ENCODE results near the gene CENPU. TPM values are rescaled to one million over a fixed set of nuclear protein-coding genes. Genes with fewer than 3 reads are reported as not detected.

Gene CENPU
- total and polyA plus RNA-seq, 2 of the 8 experiments (the other 6 are each of a cell fraction or from before 2014, with no cell fraction given), result 32.1 to 122 TPM

- TF ChIP-seq GTF2F1 (IDR thresholded peaks at IDR 0.05; ENCODE audit: borderline replicate concordance, low read depth, low read length), result no peak
Observed at GRCh38 chr4:184647266-184648053, 86.4 kb downstream of the CENPU start (continued).

Measured in H1 (cell line).